Measurements from ENCODE around the gene TMC7.

TMC7 gene

GRCh38 chr16:19067349-19068236 lies 83.9 kb downstream of the TMC7 start, which contains the start of gene COQ7 (continued):
- TF ChIP-seq, protein P1, sequence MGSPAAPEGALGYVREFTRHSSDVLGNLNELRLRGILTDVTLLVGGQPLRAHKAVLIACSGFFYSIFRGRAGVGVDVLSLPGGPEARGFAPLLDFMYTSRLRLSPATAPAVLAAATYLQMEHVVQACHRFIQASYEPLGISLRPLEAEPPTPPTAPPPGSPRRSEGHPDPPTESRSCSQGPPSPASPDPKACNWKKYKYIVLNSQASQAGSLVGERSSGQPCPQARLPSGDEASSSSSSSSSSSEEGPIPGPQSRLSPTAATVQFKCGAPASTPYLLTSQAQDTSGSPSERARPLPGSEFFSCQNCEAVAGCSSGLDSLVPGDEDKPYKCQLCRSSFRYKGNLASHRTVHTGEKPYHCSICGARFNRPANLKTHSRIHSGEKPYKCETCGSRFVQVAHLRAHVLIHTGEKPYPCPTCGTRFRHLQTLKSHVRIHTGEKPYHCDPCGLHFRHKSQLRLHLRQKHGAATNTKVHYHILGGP (tag by site-specific recombination; IDR thresholded peaks at IDR 0.05): no peak
- TF ChIP-seq TRIM28 (IDR thresholded peaks at IDR 0.05; ENCODE audit: borderline replicate concordance, low read length): no peak
- peak; percentile 100 for TF ChIP-seq ZBTB20 (tag by site-specific recombination; IDR thresholded peaks at IDR 0.05)
- TF ChIP-seq ZNF610 (tag by site-specific recombination; IDR thresholded peaks at IDR 0.05; ENCODE audit: borderline replicate concordance): no peak
- 0 out of 2 replicates have a peak, but pooled peaks have one; percentile 6 for TF ChIP-seq ZBTB44 (tag by site-specific recombination; IDR thresholded peaks at IDR 0.05)
- peak; percentile 86 for TF ChIP-seq ZNF639 (tag by site-specific recombination; IDR thresholded peaks at IDR 0.05)
- TF ChIP-seq, protein P2, sequence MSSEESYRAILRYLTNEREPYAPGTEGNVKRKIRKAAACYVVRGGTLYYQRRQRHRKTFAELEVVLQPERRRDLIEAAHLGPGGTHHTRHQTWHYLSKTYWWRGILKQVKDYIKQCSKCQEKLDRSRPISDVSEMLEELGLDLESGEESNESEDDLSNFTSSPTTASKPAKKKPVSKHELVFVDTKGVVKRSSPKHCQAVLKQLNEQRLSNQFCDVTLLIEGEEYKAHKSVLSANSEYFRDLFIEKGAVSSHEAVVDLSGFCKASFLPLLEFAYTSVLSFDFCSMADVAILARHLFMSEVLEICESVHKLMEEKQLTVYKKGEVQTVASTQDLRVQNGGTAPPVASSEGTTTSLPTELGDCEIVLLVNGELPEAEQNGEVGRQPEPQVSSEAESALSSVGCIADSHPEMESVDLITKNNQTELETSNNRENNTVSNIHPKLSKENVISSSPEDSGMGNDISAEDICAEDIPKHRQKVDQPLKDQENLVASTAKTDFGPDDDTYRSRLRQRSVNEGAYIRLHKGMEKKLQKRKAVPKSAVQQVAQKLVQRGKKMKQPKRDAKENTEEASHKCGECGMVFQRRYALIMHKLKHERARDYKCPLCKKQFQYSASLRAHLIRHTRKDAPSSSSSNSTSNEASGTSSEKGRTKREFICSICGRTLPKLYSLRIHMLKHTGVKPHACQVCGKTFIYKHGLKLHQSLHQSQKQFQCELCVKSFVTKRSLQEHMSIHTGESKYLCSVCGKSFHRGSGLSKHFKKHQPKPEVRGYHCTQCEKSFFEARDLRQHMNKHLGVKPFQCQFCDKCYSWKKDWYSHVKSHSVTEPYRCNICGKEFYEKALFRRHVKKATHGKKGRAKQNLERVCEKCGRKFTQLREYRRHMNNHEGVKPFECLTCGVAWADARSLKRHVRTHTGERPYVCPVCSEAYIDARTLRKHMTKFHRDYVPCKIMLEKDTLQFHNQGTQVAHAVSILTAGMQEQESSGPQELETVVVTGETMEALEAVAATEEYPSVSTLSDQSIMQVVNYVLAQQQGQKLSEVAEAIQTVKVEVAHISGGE (tag by site-specific recombination; conservative IDR thresholded peaks at IDR 0.05; ENCODE audit: low read depth): peak; percentile 74
- peak; percentile 80 for TF ChIP-seq BCL11B (tag by site-specific recombination; IDR thresholded peaks at IDR 0.05; ENCODE audit: low read depth)
- no peak for TF ChIP-seq IKZF3 (tag by site-specific recombination; IDR thresholded peaks at IDR 0.05)
- peak; percentile 100 for TF ChIP-seq ZNF561 (tag by site-specific recombination; IDR thresholded peaks at IDR 0.05; ENCODE audit: borderline replicate concordance)
- TF ChIP-seq ZNF10 (tag by site-specific recombination; IDR thresholded peaks at IDR 0.05): no peak
- no peak for TF ChIP-seq SETDB1 (IDR thresholded peaks at IDR 0.05; ENCODE audit: insufficient read length, low read length)
- TF ChIP-seq ZFP69B (tag by site-specific recombination; IDR thresholded peaks at IDR 0.05): peak; percentile 67; the same call in 1 of the 2 replicates
- TF ChIP-seq ZNF112 (tag by site-specific recombination; IDR thresholded peaks at IDR 0.05): no peak
- no peak for TF ChIP-seq ZNF423 (tag by site-specific recombination; IDR thresholded peaks at IDR 0.05)
- TF ChIP-seq, protein P3, sequence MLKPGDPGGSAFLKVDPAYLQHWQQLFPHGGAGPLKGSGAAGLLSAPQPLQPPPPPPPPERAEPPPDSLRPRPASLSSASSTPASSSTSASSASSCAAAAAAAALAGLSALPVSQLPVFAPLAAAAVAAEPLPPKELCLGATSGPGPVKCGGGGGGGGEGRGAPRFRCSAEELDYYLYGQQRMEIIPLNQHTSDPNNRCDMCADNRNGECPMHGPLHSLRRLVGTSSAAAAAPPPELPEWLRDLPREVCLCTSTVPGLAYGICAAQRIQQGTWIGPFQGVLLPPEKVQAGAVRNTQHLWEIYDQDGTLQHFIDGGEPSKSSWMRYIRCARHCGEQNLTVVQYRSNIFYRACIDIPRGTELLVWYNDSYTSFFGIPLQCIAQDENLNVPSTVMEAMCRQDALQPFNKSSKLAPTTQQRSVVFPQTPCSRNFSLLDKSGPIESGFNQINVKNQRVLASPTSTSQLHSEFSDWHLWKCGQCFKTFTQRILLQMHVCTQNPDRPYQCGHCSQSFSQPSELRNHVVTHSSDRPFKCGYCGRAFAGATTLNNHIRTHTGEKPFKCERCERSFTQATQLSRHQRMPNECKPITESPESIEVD (tag by site-specific recombination; IDR thresholded peaks at IDR 0.05): no peak
- TF ChIP-seq ZNF621 (tag by site-specific recombination; IDR thresholded peaks at IDR 0.05): no peak
- no peak for TF ChIP-seq AEBP2 (tag by site-specific recombination; IDR thresholded peaks at IDR 0.05; ENCODE audit: borderline replicate concordance)
- TF ChIP-seq ZNF404 (tag by site-specific recombination; IDR thresholded peaks at IDR 0.05): no peak
- no peak for TF ChIP-seq ZNF239 (tag by site-specific recombination; IDR thresholded peaks at IDR 0.05)
- no peak for TF ChIP-seq ZNF701 (tag by site-specific recombination; IDR thresholded peaks at IDR 0.05)
- no peak for TF ChIP-seq ZNF266 (tag by site-specific recombination; IDR thresholded peaks at IDR 0.05; ENCODE audit: low read depth)
- peak; percentile 38; the same call in 1 of the 2 replicates for TF ChIP-seq WT1 (tag by site-specific recombination; IDR thresholded peaks at IDR 0.05)
- TF ChIP-seq ZNF677 (tag by site-specific recombination; IDR thresholded peaks at IDR 0.05): no peak
- TF ChIP-seq ZNF76 (tag by site-specific recombination; IDR thresholded peaks at IDR 0.05; ENCODE audit: borderline replicate concordance, low read depth): peak; percentile 80
- TF ChIP-seq ZNF23 (tag by site-specific recombination; IDR thresholded peaks at IDR 0.05; ENCODE audit: borderline replicate concordance): no peak
- TF ChIP-seq ZNF558 (tag by site-specific recombination; IDR thresholded peaks at IDR 0.05): 0 out of 2 replicates have a peak, but pooled peaks have one; percentile 30
- TF ChIP-seq ZNF175 (tag by site-specific recombination; IDR thresholded peaks at IDR 0.05): no peak

Measured in HEK293 (cell line).